BJ (cell line): Measurements from ENCODE around the gene RSAD2. TPM values are rescaled to one million over a fixed set of nuclear protein-coding genes. Genes with fewer than 3 reads are reported as not detected.

Experiments used
- CTCF ChIA-PET: fragments of 350-600 bp; formaldehyde crosslinking; extraction: SDS; loops from one replicate; lab custom pipeline; 2021; ENCODE audit warnings: antibody characterized with exemption, inconsistent platforms; lab: Yijun Ruan, JAX
- POLR2A ChIA-PET: fragments of 300-600 bp; sonication (Branson Sonifier 250); formaldehyde crosslinking; extraction: SDS; loops from one replicate; lab custom pipeline; 2021; ENCODE audit warnings: antibody characterized with exemption; lab: Charles Lee
- DNase-seq: peaks from one replicate; pipeline ENCODE4 v3.0.0-alpha.2; 2011; ENCODE audit warnings: low read depth
- H3K27me3 ChIP-seq: 2 replicates; pipeline ENCODE4 v1.6.0; 2011; ENCODE audit warnings: low read length; ENCODE audit not compliant: control insufficient read depth, insufficient read depth
- H3K36me3 ChIP-seq: 2 replicates; pipeline ENCODE4 v1.5.1; 2011; ENCODE audit warnings: low read length; ENCODE audit not compliant: control insufficient read depth, insufficient read depth
- H3K4me3 ChIP-seq: 2 replicates; pipeline ENCODE4 v1.5.1; 2011; ENCODE audit warnings: low read depth, mild to moderate bottlenecking, control low read depth, low read length
- polyA plus RNA-seq: library from polyadenylated mRNA; depleted of rRNA; stranded (reverse); fragments of >200 nt; gene quantifications from 2 replicates; pipeline ENCODE4 v1.2.3, GENCODE V29; 2011; rRNA removed
- TF ChIP-seq, protein P1 (sequence below): IDR thresholded peaks from 2 replicates; pipeline ENCODE4 v1.5.1; 2011; ENCODE audit warnings: low read depth, mild to moderate bottlenecking, control low read depth, inconsistent platforms, low read length, moderate library complexity; ENCODE audit not compliant: insufficient read depth

Gene RSAD2
- polyA plus RNA-seq, 1 experiment = 0.05 TPM

DNA sequence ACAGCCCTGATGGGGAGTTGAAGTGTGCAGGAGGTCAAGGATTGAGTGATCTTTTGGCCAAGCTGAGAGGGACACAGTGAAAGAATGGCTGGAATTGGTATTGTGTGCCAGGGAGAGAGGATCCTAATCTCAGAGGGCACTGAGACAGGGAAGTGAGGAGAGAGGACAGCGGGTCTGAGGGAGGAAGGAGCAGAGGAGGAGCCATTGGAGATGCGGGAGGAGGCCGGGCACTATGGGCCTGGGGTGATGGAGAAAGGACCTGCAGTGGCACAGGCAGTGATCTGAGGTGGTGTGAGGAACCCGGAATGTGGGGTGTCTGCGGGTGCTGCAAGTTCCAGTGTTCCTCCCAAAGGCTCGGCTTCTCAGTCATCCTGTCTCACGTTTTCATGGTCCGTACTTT, 66.4 kb downstream of the RSAD2 start:
- TF ChIP-seq, protein P1, sequence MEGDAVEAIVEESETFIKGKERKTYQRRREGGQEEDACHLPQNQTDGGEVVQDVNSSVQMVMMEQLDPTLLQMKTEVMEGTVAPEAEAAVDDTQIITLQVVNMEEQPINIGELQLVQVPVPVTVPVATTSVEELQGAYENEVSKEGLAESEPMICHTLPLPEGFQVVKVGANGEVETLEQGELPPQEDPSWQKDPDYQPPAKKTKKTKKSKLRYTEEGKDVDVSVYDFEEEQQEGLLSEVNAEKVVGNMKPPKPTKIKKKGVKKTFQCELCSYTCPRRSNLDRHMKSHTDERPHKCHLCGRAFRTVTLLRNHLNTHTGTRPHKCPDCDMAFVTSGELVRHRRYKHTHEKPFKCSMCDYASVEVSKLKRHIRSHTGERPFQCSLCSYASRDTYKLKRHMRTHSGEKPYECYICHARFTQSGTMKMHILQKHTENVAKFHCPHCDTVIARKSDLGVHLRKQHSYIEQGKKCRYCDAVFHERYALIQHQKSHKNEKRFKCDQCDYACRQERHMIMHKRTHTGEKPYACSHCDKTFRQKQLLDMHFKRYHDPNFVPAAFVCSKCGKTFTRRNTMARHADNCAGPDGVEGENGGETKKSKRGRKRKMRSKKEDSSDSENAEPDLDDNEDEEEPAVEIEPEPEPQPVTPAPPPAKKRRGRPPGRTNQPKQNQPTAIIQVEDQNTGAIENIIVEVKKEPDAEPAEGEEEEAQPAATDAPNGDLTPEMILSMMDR = no peak
- DNase-seq = no peak
- H3K27me3 ChIP-seq = peaks cover 10% of the 10 kb centered on the region
- POLR2A ChIA-PET = no interaction called here
- CTCF ChIA-PET = no interaction called here
- no peak overlapping the region for H3K4me3 ChIP-seq
- no peaks in the 10 kb centered on the region for H3K36me3 ChIP-seq

DNA sequence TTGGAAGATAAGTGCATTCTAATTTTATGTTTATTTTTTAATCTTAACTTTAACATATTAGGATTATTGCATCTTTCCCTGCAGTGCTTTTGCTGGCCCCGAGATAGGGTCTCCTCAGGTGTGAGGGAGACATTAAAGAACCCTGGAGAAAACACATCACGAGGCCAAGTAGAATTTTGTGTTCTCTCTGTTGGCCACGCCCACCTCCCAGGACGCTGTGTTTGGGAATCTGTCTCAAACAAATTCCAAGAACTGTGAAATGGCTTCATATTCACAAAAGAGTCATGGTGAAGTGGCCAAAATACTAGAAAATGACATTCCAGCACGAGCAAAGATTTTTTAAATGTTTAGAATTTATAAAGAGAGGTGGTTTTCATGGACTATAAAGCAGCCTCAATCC, 67.0 kb downstream of the RSAD2 start:
- Histone ChIP-seq H3K4me3 (no peak overlapping the region), H3K36me3 (no peaks in the 10 kb centered on the region), H3K27me3 (peaks cover 11% of the 10 kb centered on the region)
- POLR2A ChIA-PET = no interaction called here
- no peak for DNase-seq
- TF ChIP-seq, protein P1 = no peak
- CTCF ChIA-PET = no interaction called here

- POLR2A ChIA-PET = no interaction called here
- CTCF ChIA-PET = no interaction called here
- no peaks in the 10 kb centered on the region for H3K36me3 ChIP-seq
- peaks cover 11% of the 10 kb centered on the region for H3K27me3 ChIP-seq
- no peak for DNase-seq
- TF ChIP-seq, protein P1 = no peak
- H3K4me3 ChIP-seq = no peak overlapping the region
Observed at GRCh38 chr2:6945087-6945813, 67.7 kb downstream of the RSAD2 start.

DNA sequence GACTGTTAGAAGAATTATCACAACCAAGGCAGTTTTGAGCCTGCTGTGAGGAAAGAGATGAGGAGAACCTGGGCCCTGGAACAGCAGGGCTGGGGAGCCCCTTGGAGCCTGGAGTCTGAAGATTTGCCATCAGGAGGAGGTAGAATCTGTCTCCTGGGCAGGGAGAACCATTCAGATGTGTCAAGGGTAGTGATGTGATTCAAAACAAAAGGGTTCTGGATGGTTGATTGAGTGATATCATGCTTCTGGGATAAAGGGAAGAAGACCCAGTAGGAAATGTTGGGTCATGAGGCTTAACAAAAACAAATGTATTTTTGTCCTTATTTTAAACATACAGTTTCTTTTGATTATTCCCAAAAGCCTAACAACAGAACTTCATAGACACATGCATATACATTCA, 68.2 kb downstream of the RSAD2 start:
- POLR2A ChIA-PET = no interaction called here
- TF ChIP-seq, protein P1 = no peak

GRCh38 chr2:6946722-6947121, 69.1 kb downstream of the RSAD2 start:
- TF ChIP-seq, protein P1 = no peak
- Histone ChIP-seq H3K4me3 (no peak overlapping the region), H3K36me3 (no peaks in the 10 kb centered on the region), H3K27me3 (peaks cover 11% of the 10 kb centered on the region)
- POLR2A ChIA-PET = no interaction called here
- peak; percentile 49 for DNase-seq
- CTCF ChIA-PET = interaction anchor here (0.9 kb wide), 1 partner anchor 30 kb away, joined by 3 read pairs; no protein-coding TSS in a partner anchor

More for the DNA sequence above, 68.2 kb downstream of the RSAD2 start:
- H3K27me3 ChIP-seq = peaks cover 11% of the 10 kb centered on the region
- DNase-seq = no peak
- no peaks in the 10 kb centered on the region for H3K36me3 ChIP-seq
- CTCF ChIA-PET = no interaction called here
- no peak overlapping the region for H3K4me3 ChIP-seq

Other genes with a start within 250 kb of the RSAD2 start
- gene CMPK2, start 11.9 kb upstream of the RSAD2 start, polyA plus RNA-seq = 0.21 and 0.66 TPM in 2 replicates
- 0.12 and 0.16 TPM in 2 replicates for gene RNF144A, start 39.6 kb downstream of the RSAD2 start, polyA plus RNA-seq